ENCODE measurements around the gene VPS33B.
A peak's percentile ranks its signal among the peaks of the same experiment; 100 is the strongest.

The VPS33B gene

DNA sequence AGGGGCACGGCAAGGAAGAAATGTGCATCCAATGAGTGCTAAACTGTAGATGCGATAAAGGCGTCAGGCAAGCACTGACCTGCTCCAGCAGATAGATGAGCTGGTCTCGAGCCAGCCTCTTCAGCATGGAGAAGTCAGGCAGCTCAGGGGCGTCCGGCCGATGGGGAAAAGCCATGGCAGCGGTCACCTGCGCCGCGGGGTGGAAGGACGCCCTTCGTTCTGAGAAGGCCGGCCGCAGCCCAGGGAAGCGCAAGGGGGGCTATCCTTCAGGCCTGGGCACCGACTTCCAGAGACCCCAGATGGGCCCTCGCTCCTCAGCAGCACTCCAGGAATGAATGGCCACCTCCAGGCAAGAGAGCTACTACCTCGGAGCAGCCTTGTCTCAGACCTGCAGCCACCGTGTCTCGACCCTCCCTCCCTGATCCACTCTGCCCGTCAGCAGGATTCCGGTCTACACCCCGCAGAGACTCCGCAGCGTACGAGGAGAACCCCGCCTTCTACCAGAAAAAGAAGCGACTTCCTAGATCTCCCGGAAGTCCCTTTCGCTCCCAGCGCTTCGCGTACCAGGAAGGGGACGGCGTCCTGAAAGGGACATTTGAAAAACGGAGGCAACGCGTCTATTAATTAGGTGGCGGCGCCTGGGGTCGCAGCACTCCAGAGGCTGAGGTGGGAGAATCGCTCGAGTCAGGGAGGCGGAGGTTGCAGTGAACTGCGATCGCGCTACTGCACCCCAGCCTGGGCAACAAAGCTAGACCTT lies at the start of gene VPS33B (continued):
- TF ChIP-seq ZBTB11 (tag by site-specific recombination; conservative IDR thresholded peaks at IDR 0.05; ENCODE audit: low read depth) (peak; percentile 94), ZNF548 (tag by site-specific recombination; IDR thresholded peaks at IDR 0.05) (no peak), KLF1 (tag by site-specific recombination; IDR thresholded peaks at IDR 0.05) (peak; percentile 43; the same call in 1 of the 2 replicates), MYNN (tag by site-specific recombination; IDR thresholded peaks at IDR 0.05; ENCODE audit: borderline replicate concordance) (no peak), ZBTB8A (tag by site-specific recombination; IDR thresholded peaks at IDR 0.05) (peak; percentile 55), ZNF560 (tag by site-specific recombination; IDR thresholded peaks at IDR 0.05; ENCODE audit: borderline replicate concordance) (no peak), ZNF777 (tag by site-specific recombination; IDR thresholded peaks at IDR 0.05; ENCODE audit: borderline replicate concordance) (no peak), ZNF791 (tag by site-specific recombination; IDR thresholded peaks at IDR 0.05) (no peak), OSR2 (tag by site-specific recombination; IDR thresholded peaks at IDR 0.05) (no peak), ZNF785 (tag by site-specific recombination; IDR thresholded peaks at IDR 0.05) (no peak), ZNF473 (tag by site-specific recombination; IDR thresholded peaks at IDR 0.05) (no peak), ZNF558 (tag by site-specific recombination; IDR thresholded peaks at IDR 0.05) (no peak), OVOL3 (tag by site-specific recombination; IDR thresholded peaks at IDR 0.05) (no peak), ZNF561 (tag by site-specific recombination; IDR thresholded peaks at IDR 0.05; ENCODE audit: borderline replicate concordance) (peak; percentile 80; the same call in 1 of the 2 replicates), WT1 (tag by site-specific recombination; IDR thresholded peaks at IDR 0.05) (peak; percentile 15; the same call in 1 of the 2 replicates), YY1 (tag by site-specific recombination; IDR thresholded peaks at IDR 0.05) (peak; percentile 22), ZBTB20 (tag by site-specific recombination; IDR thresholded peaks at IDR 0.05) (peak; percentile 84), GLIS1 (tag by site-specific recombination; IDR thresholded peaks at IDR 0.05) (peak; percentile 59; the same call in 1 of the 2 replicates), ZNF596 (tag by site-specific recombination; IDR thresholded peaks at IDR 0.05) (no peak), ZFP3 (tag by site-specific recombination; IDR thresholded peaks at IDR 0.05; ENCODE audit: low read depth) (no peak)
- TF ChIP-seq, protein P1, sequence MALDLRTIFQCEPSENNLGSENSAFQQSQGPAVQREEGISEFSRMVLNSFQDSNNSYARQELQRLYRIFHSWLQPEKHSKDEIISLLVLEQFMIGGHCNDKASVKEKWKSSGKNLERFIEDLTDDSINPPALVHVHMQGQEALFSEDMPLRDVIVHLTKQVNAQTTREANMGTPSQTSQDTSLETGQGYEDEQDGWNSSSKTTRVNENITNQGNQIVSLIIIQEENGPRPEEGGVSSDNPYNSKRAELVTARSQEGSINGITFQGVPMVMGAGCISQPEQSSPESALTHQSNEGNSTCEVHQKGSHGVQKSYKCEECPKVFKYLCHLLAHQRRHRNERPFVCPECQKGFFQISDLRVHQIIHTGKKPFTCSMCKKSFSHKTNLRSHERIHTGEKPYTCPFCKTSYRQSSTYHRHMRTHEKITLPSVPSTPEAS (tag by site-specific recombination; IDR thresholded peaks at IDR 0.05): no peak
- TF ChIP-seq, protein P2, sequence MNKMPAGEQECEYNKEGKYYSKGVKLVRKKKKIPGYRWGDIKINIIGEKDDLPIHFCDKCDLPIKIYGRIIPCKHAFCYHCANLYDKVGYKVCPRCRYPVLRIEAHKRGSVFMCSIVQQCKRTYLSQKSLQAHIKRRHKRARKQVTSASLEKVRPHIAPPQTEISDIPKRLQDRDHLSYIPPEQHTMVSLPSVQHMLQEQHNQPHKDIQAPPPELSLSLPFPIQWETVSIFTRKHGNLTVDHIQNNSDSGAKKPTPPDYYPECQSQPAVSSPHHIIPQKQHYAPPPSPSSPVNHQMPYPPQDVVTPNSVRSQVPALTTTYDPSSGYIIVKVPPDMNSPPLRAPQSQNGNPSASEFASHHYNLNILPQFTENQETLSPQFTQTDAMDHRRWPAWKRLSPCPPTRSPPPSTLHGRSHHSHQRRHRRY (tag by site-specific recombination; IDR thresholded peaks at IDR 0.05): no peak
- TF ChIP-seq, protein P3, sequence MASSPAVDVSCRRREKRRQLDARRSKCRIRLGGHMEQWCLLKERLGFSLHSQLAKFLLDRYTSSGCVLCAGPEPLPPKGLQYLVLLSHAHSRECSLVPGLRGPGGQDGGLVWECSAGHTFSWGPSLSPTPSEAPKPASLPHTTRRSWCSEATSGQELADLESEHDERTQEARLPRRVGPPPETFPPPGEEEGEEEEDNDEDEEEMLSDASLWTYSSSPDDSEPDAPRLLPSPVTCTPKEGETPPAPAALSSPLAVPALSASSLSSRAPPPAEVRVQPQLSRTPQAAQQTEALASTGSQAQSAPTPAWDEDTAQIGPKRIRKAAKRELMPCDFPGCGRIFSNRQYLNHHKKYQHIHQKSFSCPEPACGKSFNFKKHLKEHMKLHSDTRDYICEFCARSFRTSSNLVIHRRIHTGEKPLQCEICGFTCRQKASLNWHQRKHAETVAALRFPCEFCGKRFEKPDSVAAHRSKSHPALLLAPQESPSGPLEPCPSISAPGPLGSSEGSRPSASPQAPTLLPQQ (tag by site-specific recombination; IDR thresholded peaks at IDR 0.05): 0 out of 2 replicates have a peak, but pooled peaks have one; percentile 22
- TF ChIP-seq, protein P4, sequence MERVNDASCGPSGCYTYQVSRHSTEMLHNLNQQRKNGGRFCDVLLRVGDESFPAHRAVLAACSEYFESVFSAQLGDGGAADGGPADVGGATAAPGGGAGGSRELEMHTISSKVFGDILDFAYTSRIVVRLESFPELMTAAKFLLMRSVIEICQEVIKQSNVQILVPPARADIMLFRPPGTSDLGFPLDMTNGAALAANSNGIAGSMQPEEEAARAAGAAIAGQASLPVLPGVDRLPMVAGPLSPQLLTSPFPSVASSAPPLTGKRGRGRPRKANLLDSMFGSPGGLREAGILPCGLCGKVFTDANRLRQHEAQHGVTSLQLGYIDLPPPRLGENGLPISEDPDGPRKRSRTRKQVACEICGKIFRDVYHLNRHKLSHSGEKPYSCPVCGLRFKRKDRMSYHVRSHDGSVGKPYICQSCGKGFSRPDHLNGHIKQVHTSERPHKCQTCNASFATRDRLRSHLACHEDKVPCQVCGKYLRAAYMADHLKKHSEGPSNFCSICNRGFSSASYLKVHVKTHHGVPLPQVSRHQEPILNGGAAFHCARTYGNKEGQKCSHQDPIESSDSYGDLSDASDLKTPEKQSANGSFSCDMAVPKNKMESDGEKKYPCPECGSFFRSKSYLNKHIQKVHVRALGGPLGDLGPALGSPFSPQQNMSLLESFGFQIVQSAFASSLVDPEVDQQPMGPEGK (tag by site-specific recombination; IDR thresholded peaks at IDR 0.05): peak; percentile 14; the same call in 1 of the 2 replicates
- TF ChIP-seq, protein P5, sequence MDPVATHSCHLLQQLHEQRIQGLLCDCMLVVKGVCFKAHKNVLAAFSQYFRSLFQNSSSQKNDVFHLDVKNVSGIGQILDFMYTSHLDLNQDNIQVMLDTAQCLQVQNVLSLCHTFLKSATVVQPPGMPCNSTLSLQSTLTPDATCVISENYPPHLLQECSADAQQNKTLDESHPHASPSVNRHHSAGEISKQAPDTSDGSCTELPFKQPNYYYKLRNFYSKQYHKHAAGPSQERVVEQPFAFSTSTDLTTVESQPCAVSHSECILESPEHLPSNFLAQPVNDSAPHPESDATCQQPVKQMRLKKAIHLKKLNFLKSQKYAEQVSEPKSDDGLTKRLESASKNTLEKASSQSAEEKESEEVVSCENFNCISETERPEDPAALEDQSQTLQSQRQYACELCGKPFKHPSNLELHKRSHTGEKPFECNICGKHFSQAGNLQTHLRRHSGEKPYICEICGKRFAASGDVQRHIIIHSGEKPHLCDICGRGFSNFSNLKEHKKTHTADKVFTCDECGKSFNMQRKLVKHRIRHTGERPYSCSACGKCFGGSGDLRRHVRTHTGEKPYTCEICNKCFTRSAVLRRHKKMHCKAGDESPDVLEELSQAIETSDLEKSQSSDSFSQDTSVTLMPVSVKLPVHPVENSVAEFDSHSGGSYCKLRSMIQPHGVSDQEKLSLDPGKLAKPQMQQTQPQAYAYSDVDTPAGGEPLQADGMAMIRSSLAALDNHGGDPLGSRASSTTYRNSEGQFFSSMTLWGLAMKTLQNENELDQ (tag by site-specific recombination; IDR thresholded peaks at IDR 0.05; ENCODE audit: low read depth): no peak
- TF ChIP-seq, protein P6, sequence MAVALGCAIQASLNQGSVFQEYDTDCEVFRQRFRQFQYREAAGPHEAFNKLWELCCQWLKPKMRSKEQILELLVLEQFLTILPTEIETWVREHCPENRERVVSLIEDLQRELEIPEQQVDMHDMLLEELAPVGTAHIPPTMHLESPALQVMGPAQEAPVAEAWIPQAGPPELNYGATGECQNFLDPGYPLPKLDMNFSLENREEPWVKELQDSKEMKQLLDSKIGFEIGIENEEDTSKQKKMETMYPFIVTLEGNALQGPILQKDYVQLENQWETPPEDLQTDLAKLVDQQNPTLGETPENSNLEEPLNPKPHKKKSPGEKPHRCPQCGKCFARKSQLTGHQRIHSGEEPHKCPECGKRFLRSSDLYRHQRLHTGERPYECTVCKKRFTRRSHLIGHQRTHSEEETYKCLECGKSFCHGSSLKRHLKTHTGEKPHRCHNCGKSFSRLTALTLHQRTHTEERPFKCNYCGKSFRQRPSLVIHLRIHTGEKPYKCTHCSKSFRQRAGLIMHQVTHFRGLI (tag by site-specific recombination; IDR thresholded peaks at IDR 0.05): no peak
